HG03558 (cell line): ENCODE measurements around the gene MAS1L.
"Not testable (repeated sequence)": the region's sequence is repeated elsewhere in the genome, so short reads cannot be mapped to it uniquely, and the experiment has no call there.

ENCODE experiments used
- ATAC-seq: cut with Tn5 transposase; IDR thresholded peaks from one replicate; pipeline ENCODE4 v1.9.1; 2021; ENCODE audit warnings: moderate number of reproducible peaks; ENCODE audit not compliant: unreplicated experiment; ENCODE audit errors: extremely low read depth

The MAS1L gene

DNA sequence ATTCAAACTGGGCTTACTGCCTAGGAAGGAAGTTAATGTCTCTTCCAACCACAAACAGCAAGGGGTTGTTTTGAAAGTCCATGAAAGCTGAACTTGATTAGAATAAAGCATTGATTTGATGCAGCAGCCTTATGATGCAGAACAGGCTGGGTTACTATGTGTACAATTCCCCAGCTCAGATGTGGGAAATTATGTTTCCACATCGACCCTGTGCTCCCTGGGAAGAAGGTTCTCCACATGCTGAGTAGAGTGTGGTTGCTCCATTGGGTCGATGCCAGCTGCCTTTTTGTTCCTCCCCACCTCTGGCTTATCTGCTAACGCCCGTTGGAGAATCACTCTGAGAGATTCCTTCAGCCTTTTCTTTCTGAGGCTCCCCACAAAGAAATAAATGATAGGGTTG is 1.2 kb downstream of the MAS1L start:
- ATAC-seq = no peak

DNA sequence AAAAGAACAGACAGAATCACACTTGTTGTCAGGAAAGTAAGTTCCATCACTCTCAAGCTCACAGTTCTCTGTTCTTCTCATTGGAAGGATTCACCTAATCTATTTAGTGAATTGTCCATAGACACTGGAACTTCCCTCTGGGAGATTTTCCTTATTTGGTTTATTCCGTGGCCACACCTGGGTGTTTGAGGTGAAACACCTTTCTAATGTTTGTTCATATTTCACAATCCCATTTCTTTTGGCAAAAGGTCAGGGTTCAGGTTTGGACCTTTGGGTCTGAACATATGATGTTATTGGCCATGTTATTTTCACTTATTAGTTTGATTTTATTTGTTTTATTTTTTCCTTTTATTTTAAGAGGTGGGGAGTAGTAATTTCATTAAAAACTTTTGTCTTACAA is 4.0 kb downstream of the MAS1L start:
- ATAC-seq = no peak

DNA sequence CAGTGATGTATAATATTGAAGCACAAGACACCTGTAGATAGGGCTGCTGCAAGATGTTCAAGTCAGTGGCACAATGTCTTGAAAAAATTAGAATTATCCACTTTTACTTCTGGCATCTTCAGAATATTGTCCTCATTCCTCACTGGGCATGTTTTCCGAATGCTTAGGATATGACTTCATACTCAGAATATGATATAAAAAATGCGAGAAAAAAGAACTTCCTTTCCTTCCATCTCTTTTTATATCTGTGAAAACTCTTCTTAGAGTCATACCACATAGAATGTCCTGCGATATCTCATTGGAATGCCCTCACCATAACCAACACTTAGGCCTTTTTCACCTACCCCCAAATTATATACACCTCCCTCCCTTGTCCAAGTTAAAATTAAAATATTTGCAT is 4.6 kb downstream of the MAS1L start:
- ATAC-seq = no peak

DNA sequence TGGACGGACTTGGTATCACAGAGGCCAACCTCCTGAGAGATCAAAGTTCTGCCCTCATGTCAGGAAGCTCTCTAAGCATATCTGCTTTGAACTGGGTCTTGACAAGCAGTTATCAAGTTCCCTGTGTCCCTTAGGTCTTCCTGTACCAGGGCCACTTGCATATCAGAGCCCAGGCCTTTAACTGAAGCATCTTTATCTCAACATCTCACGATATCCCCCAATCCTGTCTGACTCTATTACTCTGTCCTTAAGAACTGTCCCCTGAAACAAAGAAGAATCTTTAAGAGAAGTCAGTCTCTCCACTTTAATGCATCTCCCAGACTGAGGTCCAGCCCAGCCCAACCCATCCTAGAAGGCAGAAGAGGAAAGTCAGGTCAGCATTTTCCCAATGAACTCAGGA is 8.2 kb downstream of the MAS1L start:
- ATAC-seq = no peak

DNA sequence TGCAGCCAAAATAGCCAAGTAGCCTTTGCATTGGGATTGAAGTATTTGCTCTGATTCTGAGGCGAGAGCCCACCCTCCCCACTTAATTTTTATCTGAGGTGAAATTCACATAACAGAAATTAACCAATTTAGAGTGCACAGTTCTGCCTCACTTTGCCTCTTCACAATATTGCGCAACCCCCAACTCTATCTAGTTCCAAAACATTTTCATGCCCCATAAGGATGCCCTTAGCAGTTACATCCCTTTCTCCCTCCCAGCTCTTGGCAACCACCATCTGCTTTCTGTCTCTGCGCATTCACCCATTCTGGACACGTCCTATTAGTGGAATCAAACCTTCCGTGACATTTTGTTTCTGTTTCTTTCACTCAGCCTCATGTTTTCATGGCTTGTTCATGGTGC is 9.0 kb downstream of the MAS1L start:
- no peak for ATAC-seq

DNA sequence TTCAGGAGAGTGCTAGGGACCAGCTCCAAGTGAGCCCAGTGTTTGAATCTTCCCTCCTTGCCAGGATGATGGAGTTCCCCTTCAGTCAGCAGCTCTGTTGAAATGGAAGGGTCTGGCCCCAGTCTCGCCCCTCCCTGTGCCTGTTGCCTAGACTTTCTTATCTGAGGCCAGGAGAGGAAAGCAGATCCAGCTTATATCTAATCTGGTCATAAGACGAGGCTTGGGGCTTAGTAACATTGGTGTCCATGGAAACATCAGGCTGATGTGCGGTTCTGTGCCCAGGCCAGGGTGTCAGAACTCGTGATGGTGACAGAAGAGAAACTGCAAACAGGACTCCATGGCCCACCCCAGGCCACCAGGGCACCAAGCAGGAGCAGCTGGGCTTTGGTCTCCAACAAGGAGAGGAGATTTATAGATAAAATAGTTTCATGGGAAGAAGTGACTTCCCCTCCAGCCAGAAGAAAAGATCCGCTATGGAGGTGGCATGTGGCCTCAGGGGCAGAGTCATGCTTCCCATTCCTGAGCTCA is 9.8 kb downstream of the MAS1L start:
- no peak for ATAC-seq

GRCh38 chr6:29474996-29475395 is 12.8 kb downstream of the MAS1L start:
- ATAC-seq = no peak

GRCh38 chr6:29466241-29466640 is 21.5 kb downstream of the MAS1L start:
- no peak for ATAC-seq

DNA sequence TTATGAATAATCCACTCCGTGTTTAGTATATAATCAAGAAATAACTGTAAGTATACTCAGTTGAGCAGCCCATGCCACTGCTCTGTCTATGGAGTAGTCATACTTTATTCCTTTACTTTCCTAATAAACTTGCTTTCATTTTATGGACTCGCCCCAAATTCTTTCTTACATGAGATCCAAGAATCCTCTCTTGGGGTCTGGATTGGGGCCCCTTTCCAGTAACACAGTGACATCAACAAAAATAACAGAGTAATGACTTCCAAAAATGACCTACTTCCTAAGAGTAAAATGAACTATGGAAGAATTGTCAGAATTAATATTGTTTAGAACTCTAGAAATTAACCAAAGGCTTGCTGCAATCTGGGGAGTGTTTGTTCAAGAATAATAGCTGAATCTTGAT is 22.0 kb downstream of the MAS1L start:
- no peak for ATAC-seq

GRCh38 chr6:29465279-29465678 is 22.5 kb downstream of the MAS1L start:
- ATAC-seq = no peak

GRCh38 chr6:29462022-29462421 is 25.7 kb downstream of the MAS1L start:
- no peak for ATAC-seq

- ATAC-seq = no peak
Observed at GRCh38 chr6:29461021-29461814, 26.5 kb downstream of the MAS1L start.

DNA sequence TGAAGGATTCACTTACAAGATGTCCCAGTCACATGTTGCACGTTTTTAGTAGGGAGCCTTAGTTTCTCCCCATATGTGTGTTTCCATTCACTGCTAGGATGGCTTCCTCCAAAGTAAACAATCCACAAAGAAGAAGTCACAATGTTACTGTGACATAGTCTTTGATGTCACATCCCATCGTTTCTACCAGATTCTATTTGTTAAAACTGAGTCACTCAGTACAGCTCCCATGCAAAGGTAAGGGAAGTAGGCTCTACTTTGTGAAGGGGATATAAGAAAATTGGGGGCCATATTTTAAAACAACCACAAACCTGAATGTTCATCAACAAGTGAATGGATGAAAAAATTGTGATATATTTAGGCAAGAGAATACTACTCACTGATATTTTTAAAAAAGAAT is 30.8 kb downstream of the MAS1L start, which contains the start of the genes OR11A1 and OR2H1:
TSS of gene OR11A1 (minus strand) at position 101 of the 400 bp plus-strand sequence. CDS start 29,430 bp downstream, outside the sequence.
TSS of gene OR2H1 (plus strand) at position 185 of the 400 bp plus-strand sequence. CDS start 4,615 bp downstream, outside the sequence.
- ATAC-seq = no peak

- ATAC-seq = no peak
Observed at GRCh38 chr6:29451471-29452193, 36.1 kb downstream of the MAS1L start.

GRCh38 chr6:29447670-29448069 is 40.1 kb downstream of the MAS1L start:
- no peak for ATAC-seq

DNA sequence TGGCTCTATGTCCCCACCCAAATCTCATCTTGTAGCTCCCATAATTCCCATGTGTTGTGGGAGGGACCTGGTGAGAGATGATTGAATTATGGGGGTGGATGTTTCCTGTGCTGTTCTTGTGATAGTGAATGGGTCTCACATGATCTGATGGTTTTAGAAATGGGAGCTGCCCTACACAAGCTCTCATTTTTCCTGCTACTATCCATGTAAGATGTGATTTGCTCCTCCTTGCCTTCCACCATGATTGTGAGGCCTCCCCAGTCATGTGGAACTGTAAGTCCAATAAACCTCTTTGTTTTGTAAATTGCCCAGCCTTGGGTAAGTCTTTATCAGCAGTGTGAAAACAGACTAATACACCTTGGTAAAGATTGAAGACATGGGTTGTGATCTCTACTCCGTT is 43.7 kb downstream of the MAS1L start:
- ATAC-seq = not testable (repeated sequence)

DNA sequence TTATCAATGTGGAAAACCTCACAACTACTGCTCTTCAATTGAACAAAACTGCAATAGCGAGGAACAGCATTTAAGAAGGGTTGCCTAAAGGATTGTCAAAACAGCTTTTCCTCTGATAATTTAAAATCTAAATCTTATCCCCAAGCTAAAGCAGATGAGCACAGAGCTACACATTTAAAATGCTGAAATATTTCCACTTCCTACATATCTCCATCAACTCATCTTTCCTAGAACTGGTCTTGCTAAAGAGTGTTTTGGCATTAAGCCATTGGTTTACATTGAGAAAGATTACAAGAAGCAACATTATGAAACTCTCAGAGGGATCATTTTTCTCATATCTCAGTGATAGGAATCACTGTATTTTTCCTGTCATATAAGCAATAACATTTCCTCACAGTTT is 45.0 kb downstream of the MAS1L start:
- ATAC-seq = no peak

DNA sequence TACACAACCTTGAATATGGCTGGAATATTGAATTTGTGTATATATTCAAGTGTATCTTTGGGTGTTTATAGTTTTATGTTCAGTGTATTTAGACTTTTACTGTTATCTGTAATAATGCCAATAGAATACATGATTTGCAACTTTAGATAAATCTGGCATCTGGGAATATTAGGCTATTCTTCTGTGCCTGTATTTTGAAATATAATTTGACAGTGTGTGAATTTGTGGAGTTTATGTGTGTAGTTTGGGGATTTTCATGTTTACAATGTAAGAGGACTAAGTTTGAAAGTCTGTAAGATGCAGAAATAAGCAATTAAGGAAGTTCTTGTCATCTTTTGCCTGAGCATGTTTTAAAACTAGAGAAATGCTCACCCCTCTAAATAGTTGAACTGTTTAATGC is 48.8 kb downstream of the MAS1L start, which contains the start of gene OR10C1:
TSS of gene OR10C1 (plus strand) at position 301 of the 400 bp plus-strand sequence. CDS start 710 bp downstream, outside the sequence.
- no peak for ATAC-seq

- ATAC-seq = not testable (repeated sequence)
Observed at GRCh38 chr6:29436730-29437129, 51.0 kb downstream of the MAS1L start.
